ENCODE results near the gene ERBB4.

GRCh38 chr2:211391189-211391567, 1147.4 kb downstream of the ERBB4 start:
- no peak for TF ChIP-seq CTCF (IDR thresholded peaks at IDR 0.05)
- TF ChIP-seq POLR2A (IDR thresholded peaks at IDR 0.05), result no peak
- no peak for TF ChIP-seq POLR2AphosphoS5 (IDR thresholded peaks at IDR 0.05)

All from breast epithelium (tissue), 3 donors.